Ammon's horn (tissue), 1 donor: ENCODE results near the gene CAMK2G.
A peak's percentile ranks its signal among the peaks of the same experiment; 100 is the strongest.

Source experiments
- DNase-seq: peaks from one replicate; pipeline ENCODE4 v3.0.0-alpha.2; 2016; ENCODE audit warnings: low spot score

Gene CAMK2G

DNA sequence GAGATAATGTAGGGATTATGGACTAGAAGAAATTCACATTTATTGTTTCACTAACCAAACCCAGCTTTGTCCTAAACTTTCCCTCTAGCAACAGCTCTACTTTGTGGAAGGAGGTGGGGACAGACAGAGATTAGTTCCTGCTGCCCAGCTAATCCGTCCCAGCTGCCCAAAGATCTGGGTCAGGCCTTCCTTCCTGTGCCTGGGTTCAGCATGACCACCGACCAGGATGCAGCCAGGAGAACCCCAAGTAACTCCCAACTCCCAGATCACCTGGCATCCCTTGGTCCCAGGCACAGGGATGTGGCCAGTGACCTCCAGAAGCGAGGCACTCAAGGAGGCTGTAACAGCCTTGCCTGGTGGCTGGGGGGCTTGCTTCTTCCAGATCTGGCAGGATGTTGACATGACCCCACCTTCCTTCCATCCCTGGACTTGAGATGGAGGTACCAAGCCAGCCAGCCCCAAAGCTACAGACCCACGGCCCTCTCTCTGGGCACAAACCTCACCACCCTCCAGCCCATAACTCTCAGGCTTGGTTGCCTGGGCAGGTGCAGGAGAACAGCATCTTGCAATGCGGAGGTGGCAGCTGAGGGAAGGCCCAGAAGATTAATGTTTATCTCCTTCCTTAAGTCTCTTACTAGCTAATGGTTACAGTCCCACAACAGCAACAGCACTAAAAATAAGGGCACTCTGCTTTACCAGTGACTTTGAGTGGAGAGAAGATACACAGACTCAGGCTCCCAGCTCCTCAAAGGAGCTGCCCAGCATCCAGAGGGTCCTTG lies 11.1 kb downstream of the CAMK2G start:
- no peak for DNase-seq

DNA sequence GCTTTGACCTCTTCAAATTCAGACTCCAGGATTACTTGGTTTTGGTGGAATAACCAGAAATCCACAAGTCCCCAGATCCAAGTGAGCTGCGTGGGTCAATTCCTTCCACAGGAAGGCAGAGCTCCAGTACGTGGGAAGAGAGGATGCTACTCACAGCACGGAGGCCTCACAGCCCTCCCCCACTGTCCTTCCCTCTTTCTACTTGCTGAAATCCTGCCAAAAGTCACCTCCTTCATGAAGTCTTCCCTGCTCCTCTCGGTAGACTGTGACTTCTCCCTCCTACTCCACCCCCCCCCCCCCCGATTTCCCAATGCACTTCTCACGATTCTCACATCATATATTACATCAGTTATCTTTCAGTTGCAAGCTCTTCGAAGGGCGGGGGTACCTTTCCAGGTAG lies 12.3 kb downstream of the CAMK2G start:
- DNase-seq, result no peak

DNA sequence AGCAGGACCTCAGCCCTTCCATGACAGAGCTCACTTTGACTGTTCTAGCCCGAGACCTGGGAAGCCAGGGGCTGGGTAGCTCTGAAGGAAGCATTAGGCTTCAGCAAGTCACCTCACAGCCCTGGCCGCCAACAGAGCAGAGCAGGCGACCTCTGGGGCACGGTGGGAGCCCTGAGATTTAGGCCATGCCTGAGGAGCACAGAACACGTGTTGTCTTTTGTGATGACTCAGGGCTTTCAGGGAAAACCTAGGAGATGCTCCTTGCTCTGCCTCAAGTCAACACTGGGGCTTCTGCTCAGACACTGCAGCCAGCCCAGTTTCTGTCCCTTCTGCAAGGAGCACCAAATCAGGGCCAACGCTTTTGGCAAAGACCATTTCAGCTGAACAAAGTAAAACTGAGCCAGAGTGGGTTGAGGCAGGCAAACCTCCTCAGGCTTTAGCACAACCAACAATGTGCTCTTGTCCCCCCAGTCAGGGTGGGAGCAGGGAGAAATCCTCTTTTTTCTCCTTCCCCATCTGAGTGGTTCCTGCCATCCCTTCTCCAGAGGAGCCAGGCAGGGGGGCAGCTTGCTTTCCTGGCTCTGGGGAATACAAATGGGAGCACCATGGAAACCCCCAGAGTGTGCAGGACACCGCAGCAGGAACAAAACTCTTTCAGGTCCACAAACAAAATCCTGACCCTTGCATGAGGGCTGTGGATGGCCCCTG lies 14.4 kb downstream of the CAMK2G start:
- DNase-seq, result peak; percentile 80

DNA sequence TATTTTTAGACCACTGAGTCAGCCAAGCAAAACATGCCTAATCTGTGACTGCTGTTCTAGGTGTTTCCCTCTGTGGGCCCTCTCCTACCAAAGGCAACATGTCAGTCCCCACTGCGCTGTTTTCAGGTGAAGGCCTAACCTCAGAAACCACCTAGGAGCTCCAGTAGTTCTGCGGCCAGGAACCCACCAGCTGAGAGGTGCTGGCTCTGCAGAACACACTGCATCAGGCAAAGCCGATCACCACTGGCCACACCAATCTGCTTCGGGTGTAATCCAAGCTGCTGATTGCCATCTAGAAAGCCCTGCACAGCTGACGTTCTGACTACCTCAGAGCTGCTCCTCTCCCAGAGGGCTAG lies 14.9 kb downstream of the CAMK2G start:
- DNase-seq, result no peak

DNA sequence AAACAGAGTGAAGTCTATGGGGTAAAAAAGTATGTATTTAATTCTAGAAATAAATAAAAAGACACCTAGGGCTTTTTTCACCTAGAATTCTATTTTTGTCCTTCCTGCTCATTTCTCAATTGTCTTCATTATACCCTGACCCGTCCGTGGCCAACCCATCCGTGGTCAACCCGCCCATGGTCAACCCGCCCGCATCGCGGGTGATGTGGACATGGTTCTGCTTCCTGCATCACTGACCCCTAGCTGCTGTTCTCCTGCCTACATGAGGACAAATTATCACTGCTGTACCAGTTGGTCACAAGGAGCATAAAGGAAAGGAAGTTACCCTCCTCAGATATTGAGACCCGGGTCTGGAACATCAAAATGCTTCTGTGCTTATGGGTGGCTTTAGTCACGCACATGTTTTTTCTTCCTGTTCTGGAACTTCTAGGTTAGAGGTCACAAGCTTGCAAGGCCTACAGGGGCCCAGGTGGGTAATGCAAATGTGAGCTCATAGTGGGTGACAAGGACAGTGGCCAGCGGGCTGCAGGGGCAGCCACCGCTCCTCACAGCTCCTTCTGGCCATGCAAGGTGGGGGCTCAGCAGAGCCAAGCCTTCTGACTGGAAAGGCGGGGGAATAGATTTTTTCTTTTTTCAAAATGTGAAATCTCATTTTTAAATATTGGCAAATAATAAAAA lies 15.5 kb downstream of the CAMK2G start:
- no peak for DNase-seq

DNA sequence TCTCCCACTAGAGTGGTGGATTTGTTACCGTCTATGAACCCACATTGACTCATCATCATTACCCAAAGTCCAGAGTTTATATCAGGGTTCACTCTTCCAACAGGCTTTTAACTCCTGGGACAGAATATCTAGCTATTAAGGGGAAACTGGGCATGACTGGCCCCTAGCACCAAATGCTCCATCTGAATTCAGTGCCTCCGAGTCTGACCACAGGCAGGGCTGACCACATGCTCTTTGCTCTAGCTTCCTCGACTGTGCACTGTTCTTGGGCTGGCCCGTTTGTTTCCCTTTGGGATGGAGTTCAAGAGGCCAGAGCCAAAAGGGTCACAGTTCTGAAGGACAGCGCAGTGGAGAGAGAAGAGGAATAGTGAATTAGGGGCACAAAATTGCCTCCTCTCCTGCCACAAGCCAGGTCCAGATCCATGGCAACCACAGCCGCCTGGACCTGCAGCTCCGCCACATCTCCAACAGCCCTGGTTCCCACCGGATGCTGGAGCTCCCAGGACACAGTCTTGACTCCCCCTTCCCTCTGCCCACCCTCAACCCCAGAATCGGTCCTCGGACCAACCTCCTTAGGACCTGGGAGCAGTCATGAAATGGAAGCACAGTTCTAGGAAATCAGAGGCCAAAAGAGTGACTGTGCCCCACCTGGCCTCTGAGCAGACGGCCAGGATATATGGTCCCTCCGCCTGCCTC lies 16.2 kb downstream of the CAMK2G start:
- DNase-seq, result peak; percentile 55

DNA sequence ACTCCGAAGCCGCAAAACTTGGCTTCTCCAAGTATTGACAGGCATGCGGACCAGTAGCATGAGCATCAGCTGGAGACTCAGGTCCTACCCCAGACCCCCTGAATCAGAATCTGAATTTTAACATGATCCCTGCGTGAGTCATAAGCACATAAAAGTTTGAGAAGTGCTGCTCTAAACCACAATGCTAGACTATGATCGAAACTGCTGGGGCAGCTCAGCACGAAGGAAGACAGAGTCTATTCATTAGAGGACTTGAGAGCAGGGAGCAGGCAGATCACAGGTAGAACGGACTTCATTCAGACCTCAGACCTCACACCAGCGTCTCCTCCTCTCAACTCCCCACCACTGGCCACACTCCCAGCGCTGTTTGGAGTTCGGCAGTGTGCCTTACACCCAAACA lies 16.9 kb downstream of the CAMK2G start:
- DNase-seq, result no peak

DNA sequence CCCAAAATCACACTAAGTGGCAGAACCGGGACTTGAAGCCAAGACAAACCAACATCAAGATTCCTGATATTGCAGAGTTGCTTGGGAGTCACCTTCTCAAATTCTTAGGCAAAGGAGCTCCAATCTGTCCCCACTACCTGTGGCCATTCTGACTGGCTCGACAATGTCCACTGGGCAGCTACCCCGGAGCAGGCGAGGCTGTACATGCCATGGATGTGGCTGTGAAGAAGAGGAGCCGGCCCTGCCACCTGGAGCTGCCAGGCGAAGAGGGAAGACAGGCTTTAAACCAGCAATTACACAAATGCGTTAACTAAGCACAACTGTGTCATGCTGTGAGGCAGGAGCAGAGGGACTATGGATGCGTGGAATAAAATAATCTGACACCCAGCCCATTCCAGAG lies 18.1 kb downstream of the CAMK2G start:
- no peak for DNase-seq

DNA sequence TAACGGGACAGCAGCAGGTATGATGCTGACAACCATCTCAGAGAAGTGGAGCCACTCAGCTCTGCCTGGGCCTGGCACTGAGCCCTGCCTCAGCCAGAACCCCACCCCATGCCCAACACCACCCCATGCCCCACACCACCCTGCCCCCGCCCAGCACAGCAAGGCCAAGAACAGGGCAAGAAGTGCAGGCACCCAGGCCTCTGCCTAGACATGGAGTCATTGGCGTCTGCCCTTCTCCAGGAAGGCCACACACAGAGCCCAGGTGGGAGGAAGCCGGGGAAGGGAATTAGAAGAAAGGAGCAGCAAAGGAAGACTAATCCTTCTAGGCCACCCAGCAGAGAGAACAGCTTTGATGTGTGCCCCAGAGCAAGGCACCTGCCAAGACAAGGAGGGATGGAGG lies 18.9 kb downstream of the CAMK2G start:
- DNase-seq, result no peak

DNA sequence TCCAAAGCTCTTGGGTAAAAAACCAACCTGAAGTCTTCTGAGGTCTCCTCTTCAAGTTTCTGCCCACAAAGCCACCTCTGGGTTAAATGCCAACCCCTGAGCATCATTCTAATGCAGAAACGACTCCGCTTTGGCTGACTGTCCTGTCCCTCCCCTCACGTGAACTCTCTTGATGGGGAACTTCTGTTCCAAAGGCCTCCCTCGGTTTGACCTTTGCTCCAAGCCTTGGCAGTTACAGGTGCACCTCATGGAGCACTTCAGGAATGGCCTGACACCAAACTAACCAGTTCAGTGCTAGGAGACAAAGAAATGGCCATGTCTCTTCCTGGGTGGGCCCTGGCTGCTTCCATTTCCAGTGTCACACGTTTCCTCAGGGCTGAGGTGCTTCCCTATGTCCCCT lies 20.0 kb downstream of the CAMK2G start:
- DNase-seq, result no peak

DNA sequence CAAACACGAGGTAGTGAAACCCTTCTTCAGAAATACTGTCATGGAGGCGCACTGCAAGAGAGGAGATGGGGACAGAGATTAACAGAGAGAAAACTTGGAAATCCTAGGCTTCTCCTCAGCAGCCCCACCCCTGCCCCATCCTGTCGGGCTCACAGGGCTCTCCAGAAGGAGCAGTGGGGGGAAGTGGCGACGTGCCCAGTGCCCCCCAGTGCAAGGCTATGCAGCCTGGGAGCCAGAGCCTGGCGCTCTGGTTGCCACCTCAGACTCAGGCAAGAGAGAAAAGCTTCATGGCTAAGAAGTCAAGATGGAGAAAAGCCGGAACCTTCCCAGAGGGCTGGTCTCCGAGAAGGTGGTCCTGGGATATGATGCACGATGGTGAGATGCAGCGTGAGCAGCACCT lies 21.2 kb downstream of the CAMK2G start:
- no peak for DNase-seq

DNA sequence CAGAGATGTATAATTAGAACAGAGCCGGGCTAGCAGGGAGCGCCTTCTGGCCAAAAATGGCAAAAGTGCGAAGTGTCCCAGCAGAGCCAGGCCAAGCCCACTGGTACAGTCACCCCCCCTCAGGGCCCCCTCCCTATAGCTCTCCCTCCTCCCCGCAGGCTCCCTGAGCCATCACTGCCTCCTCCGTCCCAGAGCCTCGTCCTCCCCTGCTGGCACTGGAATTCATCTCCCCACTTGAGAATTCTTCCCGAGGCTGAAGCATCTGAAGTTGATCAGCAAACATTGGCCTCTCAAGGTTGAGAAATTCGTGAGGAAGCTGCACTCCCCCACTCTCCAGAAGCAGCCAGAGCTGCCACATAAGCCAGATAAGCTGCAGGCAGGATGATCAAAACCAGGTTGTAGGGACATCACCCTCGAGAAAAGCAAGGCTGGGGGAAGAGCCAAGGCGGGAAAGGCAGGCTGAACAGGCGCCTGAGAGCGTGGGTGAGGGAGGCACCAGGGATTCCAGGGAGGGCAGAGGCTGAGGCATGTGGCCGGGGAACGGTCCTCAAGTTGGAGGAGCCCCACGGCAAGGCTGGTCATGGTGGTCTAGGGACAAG lies 23.4 kb downstream of the CAMK2G start:
- DNase-seq, result no peak

DNA sequence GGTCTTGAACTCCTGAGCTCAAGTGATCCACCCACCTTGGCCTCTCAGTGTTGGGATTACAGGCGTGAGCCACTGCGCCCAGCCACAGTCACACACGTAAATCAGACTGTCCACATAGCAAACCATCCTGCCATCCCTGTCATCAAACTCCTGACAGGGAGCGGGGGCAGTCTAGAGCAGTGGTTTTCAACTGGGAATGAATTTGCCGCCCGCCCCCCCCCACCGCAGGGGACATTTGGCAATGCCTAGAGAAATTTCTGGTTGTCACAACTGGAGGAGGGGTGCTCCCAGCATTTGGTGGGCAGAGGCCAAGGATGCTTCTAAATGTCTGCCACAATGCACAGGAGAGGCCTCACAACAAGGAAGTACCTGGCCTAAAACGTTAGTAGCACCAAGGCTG lies 24.1 kb downstream of the CAMK2G start:
- DNase-seq, result no peak

DNA sequence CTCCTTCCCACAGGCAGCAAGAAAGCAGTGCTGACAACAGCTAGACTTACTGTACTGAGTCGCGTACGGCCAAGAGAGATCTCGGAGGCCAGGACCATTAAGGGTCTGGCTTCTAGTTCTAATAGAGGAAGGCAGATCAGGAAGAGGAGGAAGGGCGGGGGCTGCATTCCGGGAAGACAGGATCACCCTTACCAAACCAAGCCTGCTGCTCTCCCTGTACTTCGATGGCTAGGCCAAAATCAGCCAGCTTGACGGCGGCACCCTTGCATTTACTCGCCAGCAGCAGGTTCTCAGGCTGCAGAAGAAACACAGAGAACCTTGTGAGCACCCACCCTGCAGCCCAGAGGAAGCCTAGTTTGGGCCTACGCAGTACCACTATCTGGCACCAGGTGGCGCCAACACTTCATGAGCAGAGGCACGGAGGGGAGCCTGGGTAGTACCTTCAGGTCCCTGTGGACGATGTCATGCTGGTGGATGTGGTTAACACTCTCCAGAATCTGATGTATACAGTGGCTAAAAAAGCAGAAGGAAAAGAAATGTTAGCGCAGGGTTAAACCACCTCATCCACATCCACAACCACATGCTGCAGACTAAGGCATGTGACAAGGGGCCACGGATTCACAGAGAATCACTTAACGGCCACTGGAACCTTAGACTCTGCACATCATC lies 25.4 kb downstream of the CAMK2G start:
- DNase-seq, result peak; percentile 91

DNA sequence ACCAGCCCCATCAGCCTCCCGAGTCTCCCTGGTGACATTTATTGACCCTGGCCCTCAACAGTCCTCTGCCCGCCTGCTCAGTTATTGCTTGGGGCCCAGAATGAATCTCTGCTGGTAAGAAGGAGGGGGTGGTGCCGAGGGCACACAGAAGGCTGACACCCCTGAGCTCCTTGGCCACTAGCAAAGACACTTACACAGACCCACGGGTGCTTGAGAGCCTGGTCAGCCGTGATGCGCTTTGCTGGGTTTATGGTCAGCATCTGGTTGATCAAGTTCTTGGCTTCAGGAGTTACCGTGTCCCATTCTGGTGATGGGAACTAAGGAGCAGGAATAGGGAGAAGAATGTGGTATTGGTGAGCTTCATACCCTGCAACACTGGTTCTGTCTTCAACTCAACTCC lies 27.3 kb downstream of the CAMK2G start:
- DNase-seq, result no peak

DNA sequence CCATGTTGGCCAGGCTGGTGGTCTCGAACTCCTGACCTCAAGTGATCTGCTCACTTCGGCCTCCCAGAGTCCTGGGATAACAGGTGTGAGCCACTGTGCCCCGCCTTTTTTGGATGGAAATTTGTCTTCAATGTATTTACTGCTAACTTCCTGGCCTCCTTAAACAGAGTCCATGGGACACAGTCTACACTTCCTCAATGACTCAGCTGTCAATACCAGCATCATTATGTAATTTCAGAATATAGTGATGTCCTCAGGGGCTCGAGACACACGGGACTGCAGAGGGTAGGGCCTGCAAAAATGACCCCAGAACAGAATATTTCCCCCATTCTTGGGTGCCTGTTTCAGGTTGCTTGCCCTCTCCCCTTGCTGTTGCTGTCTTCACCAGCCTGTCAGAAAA lies 31.1 kb downstream of the CAMK2G start:
- no peak for DNase-seq

DNA sequence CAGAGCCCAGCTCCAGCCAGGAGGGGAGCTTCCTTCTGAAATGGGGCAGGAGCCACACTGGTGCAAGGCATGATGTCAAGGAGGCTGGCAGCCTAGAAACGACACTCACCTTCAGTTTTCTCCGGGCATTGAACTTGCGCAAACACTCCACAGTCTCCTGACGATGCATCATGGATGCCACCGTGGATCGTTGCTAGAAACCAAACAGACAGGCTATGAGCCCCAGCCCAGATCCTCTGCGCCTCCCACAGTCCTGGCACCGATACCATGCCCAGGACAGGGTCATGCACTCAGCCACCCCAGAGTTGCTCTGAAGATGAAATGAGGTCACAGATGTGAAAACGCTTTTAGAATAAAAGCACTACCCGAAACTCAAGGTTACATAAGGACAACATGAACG lies 32.0 kb downstream of the CAMK2G start:
- DNase-seq, result no peak

DNA sequence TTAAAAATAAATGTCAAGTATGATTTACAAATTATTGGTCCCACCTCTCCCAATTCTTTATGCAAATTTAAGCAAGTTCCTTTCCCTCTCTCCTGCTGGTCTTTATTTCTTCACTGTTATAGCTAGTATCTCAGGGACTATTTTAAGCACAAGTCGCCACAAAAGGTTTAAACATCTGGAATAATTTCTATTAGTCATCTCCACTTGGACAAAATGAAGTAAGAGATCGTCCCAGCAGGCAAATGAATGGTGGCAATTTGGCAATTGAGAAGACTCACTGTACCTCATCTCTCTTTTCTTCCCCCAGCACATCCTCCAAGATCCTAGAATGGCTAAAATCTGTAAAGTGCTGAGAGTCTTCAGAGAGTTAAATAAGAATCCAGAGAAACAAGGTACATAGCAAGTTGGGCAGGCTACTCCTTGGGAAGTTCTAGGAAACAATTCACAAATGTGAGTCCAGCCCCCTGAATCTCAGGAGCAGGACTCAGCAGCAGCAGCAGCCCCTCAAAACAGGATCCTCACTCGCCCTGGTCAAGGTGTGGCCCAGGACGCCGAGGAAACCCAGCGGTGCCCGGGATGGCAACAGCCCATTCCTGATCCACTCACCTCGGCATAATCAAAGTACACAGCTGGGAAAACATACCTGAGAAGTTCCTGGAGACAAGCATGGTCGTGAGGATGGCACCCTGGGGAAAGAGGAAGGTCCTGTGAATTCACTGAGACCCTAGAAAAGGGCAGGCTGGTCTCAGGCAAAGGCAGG lies 32.6 kb downstream of the CAMK2G start:
- DNase-seq, result no peak

DNA sequence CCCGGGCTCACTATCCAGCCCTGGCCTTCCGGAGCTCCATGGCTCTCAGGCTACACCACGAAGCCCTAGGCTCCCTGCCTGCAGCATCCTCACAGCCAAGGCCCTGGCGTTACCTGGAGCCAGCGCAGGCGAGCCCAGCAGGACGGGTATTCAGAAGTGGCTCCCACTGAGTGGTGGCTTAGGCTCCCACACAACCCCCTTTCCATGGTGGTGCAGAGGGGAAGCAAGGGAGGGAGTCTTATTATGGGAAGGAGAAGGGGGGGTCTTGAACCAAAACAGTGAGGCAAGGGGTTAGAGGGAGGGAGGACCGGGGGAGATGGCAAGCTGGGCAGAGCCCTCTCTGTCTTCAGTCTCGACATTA lies 33.3 kb downstream of the CAMK2G start:
- no peak for DNase-seq

DNA sequence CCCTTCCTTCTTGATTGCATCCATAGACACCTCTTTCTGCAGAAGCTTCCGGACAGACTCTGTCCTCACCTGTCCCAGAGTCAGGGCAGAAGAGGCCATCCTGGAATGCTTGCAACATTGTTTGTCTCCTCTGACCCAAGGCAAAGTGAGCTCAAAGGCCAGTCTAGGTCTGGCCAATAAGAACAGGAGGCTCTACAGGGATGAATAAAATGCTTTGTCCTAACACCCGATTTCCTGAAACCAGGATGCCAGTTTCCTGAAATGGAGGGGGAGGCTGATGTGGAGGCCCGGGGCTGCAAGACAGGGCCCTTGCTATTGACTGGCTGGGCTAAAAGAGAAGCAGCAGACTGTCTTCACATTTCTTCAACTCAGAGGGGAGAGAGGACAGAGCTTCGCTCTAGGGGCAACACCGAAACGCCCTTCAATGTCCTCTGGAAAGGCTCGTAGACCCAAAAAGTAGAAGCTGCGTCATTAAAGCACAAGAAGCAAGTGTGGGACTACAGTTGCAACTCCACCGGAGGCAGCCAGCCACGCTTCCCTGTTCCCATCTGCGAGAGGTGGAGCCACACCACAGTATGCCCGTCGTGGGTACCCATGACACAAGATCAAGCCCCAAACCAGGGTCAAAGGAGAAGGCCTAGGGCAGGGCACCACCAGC lies 33.8 kb downstream of the CAMK2G start:
- no peak for DNase-seq

DNA sequence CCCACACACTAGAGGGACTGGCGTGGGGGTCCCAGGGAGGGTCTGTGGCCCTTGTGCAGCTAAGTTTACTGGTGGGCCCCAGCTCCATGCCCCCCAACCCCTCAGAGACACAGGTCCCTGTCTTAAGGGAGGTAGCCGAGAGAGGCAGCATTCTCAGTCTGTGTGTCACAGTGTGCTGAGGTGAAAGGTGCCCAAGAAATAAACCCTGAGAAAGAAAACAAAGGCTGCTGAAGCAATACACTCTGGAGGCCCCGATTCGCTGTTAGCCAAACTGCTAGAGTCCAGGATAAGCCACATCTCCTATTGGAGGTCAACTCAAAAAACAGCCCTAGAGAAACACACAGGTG lies 34.3 kb downstream of the CAMK2G start:
- no peak for DNase-seq
